GM19328 (cell line): ENCODE data around the gene PLSCR3.
"Not testable (repeated sequence)": the region's sequence is repeated elsewhere in the genome, so short reads cannot be mapped to it uniquely, and the experiment has no call there.

Experiments
- ATAC-seq: cut with Tn5 transposase; IDR thresholded peaks from one replicate; pipeline ENCODE4 v1.9.1; 2021; ENCODE audit warnings: mild to moderate bottlenecking, moderate library complexity; ENCODE audit not compliant: unreplicated experiment

The PLSCR3 gene

GRCh38 chr17:7382901-7383300, 11.4 kb downstream of the PLSCR3 start:
- ATAC-seq = no peak

- no peak for ATAC-seq
Observed at GRCh38 chr17:7380855-7381683, 13.3 kb downstream of the PLSCR3 start, which contains the start of gene TNK1. Gene TNK1, plus strand, starts transcription at chr17:7381089. Its CDS starts 1,838 bp downstream, at chr17:7382927.

- ATAC-seq = no peak
Observed at GRCh38 chr17:7380321-7380720, 14.0 kb downstream of the PLSCR3 start.

GRCh38 chr17:7379134-7379533, 15.2 kb downstream of the PLSCR3 start:
- ATAC-seq = no peak

GRCh38 chr17:7374353-7374752, 20.0 kb downstream of the PLSCR3 start:
- no peak for ATAC-seq

GRCh38 chr17:7370853-7371252, 23.5 kb downstream of the PLSCR3 start:
- no peak for ATAC-seq

- no peak for ATAC-seq
Observed at GRCh38 chr17:7369825-7370224, 24.5 kb downstream of the PLSCR3 start.

- not testable (repeated sequence) for ATAC-seq
Observed at GRCh38 chr17:7368599-7368994, 25.7 kb downstream of the PLSCR3 start.

GRCh38 chr17:7367918-7368598, 26.3 kb downstream of the PLSCR3 start:
- no peak for ATAC-seq

- ATAC-seq = no peak
Observed at GRCh38 chr17:7367083-7367482, 27.2 kb downstream of the PLSCR3 start.

- not testable (repeated sequence) for ATAC-seq
Observed at GRCh38 chr17:7365963-7366362, 28.4 kb downstream of the PLSCR3 start.

- no peak for ATAC-seq
Observed at GRCh38 chr17:7363311-7363710, 31.0 kb downstream of the PLSCR3 start.

GRCh38 chr17:7361906-7362305, 32.4 kb downstream of the PLSCR3 start:
- no peak for ATAC-seq

GRCh38 chr17:7357381-7357780, 36.9 kb downstream of the PLSCR3 start:
- ATAC-seq = no peak

- no peak for ATAC-seq
Observed at GRCh38 chr17:7356756-7357155, 37.6 kb downstream of the PLSCR3 start.

- no peak for ATAC-seq
Observed at GRCh38 chr17:7356072-7356549, 38.2 kb downstream of the PLSCR3 start.

- ATAC-seq = no peak
Observed at GRCh38 chr17:7355573-7355972, 38.8 kb downstream of the PLSCR3 start.

- ATAC-seq = no peak
Observed at GRCh38 chr17:7355053-7355452, 39.3 kb downstream of the PLSCR3 start, which contains the start of gene TMEM95. Gene TMEM95, plus strand, starts transcription at chr17:7355156. Its CDS starts 49 bp downstream, at chr17:7355205.

GRCh38 chr17:7354262-7354843, 40.0 kb downstream of the PLSCR3 start:
- no peak for ATAC-seq

GRCh38 chr17:7352910-7353635, 41.3 kb downstream of the PLSCR3 start:
- no peak for ATAC-seq

GRCh38 chr17:7352503-7352889, 41.8 kb downstream of the PLSCR3 start:
- ATAC-seq = no peak
